Stimulated activated CD4-positive, alpha-beta T cell treated with anti-CD3 and anti-CD28 coated beads, Interleukin-12 subunit alpha, Interleukin-12 subunit beta, amount 100 ng/mL, for 4 hours (primary cell): ENCODE measurements around the gene SSH3.
"Not testable (repeated sequence)": the region's sequence is repeated elsewhere in the genome, so short reads cannot be mapped to it uniquely, and the experiment has no call there.

Experiments
- DNase-seq: peaks from one replicate; pipeline ENCODE4 v3.0.0-alpha.2; 2020

The SSH3 gene

DNA sequence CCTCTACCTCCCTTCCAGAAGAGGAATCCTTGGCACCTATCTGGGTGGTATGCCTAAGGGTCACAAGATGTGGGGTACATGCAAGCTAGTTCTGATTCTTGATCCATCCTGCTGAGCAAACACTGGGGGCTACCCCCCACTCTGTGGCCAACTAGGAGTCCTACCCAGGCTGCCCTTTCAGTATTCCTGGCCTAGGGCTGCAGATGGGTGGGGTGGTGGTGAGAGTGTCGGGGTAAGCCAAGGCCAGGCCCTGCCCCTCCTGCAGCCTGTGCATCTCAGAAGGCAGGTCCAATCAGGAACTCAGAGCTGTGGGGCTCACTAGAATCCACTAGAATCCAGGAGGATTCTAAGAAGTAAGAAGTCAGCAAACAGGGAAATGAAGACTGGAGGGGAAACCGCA, 10.9 kb downstream of the SSH3 start:
- no peak for DNase-seq

DNA sequence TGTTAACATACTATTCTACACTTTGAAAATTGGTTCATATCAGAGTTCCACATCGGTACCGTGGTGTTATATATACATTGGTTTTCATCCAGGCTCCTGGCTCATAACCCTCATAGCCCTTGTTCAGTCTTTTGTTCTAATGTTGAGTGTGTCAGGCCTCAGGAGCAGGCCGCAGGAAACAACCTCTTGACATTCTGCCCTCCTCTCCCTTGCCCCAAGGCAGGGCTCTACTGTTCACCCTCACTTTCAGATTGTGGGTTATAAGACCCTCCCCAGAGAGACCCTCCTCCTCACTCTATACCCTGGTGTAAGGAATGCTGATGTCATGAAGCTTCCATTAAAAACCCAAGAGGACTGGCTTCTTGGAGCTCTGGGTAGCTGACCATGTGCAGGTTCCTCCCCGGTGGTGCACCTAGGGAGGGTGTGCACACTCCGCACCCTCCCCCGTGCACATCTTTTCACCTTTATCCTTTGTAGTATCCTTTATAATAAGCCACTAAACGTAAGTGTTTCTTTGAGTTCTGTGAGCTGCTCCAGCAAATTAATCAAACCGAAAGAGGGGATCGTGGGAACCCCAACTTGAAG, 12.1 kb downstream of the SSH3 start:
- no peak for DNase-seq

DNA sequence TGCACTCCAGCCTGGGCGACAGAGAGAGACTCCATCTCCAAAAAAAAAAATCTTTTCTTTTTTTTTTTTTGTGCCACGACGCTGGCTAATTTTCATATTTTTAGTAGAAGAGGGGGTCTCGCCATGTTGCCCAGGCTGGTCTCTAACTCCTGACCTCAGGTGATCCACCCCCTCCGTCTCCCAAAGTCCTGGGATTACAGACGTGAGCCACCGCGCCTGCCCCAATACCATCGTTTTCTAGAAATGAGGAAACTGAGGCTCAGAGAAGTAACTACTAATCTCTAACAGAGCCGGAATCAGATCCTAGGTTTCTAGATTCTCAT, 13.5 kb downstream of the SSH3 start:
- DNase-seq: no peak

DNA sequence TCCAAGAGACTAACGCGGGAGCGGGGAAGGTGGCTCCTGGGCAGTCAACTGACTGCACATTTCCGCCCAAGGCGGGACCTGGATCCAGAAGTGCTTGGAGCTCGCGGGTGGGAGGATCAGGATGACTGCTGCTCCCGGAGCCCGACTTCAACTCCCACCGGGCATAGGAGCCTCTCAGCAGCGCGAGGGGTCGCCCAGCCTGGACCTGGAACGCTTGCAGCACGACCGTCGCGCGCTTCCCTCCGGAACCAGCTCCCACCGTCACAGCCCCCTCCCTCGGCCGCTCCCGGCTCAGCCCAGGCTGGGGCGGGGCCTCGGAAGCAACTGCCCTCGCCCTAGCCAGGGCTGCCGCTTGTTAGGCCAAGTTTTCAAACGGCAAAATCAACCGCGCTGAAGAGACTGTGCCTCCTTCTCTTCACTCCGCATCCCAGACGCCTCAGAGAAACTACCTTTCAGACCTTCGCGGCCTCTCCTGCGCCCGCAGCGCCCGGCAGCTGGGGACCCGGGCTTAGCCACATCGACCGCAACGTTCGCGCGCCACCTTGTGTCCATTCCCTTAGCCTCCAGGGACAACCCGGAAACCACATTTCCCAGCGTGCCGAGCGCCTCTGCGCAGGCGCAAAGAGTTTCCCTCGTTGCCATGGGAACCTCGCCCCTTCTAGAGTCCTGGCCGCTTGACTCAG, 14.0 kb downstream of the SSH3 start:
- DNase-seq: peak; percentile 98

DNA sequence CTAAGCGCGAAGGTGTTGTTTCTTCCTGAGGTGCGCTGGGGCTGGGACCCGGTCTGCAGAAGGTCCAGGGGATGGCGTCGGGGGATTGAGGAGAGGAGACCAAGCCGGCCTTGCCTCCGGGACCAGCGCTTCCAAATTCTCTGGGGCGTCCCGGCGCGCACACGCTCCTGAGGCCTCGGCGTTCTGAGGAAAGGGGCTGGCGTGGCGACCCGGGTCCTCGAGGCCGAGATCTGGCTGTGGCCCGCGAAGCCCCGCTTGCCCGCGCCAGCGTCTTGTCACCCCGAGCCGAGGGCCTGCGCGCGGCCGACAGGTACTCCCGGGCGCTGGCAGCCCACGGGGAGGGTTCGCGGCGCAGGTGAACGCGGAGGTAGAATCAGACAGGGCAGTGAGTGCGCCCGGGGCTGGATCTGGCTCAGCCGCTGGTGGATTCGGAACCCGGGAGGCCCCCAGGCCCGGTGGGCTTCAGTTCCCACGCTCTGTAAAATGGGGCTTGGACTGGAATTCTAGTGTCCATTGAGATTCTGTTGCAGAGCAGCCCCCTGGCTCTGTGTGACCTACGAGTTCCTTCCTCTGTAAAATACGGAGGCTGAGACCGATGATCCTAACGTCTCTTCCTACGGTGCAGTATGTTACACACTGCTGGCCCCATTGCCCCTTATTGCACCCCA, 14.7 kb downstream of the SSH3 start:
- DNase-seq: no peak

DNA sequence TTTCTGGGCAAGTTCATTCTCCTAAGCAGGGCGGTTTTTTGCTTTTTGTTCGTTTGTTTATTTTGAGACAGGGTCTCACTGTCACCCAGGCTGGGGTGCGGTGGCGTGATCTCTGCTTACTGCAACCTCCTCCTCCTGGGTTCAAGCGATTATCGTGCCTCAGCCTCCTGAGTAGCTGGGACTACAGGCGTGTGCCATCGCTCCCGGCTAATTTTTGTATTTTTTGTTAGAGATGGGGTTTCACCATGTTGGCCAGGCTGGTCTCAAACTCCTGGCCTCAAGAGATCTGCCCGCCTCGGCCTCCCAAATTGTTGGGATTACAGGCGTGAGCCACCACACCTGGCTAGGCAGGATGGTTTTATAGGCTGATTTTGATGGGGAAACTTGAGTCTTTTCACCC, 15.5 kb downstream of the SSH3 start:
- not testable (repeated sequence) for DNase-seq

DNA sequence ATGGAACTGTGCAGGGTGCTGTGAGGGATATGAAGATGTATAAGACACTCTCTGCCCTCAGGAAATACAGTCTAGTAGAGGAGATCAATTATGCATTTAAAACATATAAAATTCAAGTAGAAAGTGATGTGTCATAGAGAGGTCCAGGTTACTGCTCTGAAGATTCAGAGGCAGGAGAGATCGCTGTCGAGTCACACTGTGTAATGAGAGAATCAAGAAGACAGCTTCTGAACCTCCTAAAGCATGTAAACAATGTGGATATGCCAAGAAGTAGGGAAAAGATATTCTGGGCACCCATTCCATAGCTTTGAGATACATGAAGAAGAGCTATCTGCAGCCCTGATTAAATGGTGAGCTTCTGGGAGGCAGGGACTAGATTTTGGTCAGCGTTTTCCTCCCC, 16.7 kb downstream of the SSH3 start:
- no peak for DNase-seq

DNA sequence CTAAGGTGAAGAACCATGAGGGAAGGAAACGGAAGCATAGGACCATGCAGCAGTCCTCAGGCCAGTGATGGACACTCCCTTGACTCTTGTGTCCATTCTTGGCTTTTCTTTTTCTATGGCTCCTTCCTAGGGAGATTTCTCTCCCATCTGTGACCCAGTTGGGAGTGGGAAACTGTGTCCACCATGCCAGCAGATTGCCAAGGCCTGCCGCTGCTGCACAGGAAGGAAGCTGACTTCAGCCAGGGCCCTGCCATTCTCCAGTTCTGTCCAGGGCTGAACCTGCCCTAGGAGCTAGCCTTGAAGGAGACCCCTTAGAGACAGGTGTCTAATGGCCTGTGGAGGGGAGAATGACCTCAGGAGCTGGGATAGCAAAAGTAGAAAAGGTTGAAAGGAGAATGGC, 17.4 kb downstream of the SSH3 start:
- DNase-seq: no peak

DNA sequence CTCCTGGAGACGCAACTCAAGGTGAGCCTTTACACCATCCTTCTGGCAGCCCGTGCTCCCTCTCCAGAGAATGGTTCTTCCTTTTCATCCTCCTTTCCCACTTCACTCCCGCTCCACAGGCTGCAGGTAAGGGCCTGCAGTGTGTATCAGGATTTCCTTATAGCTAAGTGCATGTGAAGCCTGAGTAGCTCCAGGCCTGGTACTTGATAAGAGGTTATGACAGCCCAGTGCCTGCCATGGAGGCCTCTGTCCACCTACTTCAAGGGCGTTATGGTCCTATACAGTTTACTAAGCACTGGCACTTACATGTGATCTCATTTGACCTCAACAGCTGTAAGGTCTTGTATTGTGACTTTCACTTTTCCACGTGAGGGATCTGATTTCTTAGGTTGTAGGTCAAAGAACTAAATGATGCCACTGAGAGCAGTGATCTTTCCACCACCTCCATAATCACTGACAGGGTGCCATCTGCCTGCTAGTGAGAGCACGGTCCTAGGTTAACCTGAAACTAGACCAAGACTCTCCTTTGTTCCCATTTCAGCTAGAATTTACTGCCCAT, 18.1 kb downstream of the SSH3 start:
- no peak for DNase-seq

DNA sequence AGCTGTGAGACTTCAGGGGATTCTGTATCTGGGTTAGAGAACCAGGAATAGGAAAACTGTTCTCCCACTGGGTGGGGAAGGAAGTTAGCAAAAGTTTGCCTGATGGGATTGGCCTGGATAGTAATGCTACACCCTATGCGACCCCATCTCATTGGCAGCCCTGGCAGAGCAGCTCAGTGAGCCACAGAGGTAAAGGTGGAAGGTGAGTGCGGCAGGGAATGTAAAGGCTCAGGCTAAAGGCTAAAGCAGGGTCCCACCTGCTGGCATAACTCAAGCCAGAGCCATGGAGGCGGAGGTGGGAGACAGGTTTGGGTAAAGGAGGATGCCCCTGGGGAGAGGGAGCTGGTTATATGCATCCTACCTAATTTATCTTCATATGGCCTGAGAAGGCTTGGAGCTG, 18.7 kb downstream of the SSH3 start:
- no peak for DNase-seq

DNA sequence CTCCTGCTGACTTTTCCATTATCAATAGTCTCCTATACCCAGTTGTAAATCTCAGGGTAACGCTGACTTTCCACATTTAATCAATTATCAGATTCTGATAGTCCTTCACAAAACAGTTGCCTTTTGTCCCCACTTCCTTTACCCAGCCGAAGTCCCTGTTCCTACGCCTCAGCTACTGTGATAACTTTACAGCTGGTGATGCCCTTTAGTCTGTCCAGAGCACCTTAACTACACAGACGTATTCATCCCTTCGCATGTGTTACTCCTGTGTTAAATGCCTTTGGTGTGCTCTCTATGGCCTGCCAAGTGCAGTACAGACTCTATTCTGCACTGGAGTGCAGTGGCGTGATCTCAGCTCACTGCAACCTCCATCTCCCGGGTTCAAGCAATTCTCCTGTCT, 20.2 kb downstream of the SSH3 start:
- DNase-seq: no peak

DNA sequence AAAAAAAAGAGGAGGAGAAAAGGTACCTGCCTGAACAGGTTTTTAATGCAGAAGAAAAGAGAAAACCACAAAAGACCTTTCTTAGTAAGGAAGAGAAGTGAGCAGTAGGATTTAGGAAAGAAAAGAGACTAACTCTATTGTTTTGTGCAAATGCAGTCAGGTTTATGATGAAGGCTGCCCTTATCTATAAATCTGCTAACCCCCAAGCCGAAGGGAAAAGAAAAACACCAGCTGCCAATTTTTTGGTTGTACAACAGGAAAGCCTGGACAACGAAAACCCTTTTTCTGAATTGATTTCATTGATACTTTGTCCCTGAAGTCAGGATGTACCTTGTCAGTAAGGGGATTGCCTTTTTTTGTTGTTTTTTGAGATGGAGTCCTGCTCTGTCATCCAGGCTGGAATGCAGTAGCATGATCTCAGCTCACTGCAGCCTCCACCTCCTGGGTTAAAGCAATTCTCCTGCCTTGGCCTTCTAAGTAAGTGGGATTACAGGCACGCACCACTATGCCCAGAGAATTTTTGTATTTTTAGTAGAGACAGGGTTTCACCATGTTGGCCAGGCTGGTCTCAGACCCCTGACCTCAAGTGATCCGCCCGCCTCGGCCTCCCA, 28.9 kb downstream of the SSH3 start:
- no peak for DNase-seq

DNA sequence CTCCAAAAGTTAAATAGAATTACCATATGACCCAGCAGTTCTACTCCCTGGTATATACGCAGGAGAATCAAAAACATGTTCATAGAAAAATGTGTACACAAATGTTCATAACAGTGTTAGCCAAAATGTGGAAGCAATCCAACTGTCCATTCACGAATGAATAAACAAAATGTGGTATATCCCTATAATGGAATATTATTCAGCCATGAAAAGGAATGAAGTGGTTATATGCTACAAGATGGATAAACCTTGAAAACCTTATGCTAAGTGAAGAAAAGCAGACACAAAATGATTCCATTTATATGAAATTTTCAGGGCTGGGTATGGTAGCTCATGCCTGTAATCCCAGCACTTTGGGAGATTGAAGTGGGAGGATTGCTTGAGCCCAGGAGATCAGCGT, 33.9 kb downstream of the SSH3 start:
- DNase-seq: no peak

DNA sequence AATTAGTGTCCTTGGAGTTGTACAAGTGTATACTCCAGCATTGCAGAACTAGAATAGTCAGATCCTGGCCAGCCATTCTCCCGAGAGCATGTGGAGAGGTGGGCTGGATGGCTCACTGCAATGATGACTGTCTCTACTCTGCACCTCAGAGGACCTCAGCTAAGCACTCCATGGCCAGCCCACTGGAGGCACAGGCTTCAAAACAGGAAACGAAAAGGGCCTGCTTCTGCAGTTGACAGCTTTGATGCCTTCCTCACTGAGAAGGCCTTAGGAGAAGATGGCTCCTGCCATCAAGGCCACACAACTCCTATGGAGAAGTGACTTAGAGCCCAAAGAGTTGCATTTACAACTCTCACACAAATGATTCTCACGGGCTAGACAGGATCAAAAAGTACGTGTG, 40.9 kb downstream of the SSH3 start:
- no peak for DNase-seq

DNA sequence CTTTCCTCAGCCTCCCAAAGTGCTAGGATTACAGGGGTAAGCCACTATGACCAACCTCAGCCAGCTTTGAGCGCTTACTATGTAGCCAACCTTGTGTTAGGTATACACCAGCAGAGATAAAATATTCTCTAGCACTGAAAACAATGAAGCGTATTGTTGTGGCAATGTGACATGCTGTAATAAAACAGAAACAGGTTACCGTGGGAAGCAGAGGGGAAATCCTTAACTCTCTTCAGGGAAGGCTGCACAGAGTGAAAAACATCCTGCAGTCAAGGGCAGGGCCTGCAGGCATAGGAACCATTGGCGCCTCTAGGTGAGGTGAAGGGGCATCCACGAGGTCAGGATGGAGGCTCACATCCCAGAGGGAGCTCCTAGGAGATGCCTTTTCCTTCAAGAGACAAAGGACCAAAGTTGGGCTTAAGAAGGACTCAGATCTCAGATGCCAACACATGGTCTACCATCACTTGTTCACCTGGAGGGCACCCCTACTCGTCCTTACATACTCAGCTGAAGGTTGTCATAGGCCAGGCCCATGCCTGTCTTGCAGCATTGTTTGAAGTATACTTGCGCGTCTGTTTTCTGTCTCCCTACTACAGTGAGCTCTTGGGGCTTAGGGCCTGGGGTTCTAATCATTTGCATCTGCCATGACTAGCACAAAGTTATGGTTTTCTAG, 42.1 kb downstream of the SSH3 start:
- no peak for DNase-seq

DNA sequence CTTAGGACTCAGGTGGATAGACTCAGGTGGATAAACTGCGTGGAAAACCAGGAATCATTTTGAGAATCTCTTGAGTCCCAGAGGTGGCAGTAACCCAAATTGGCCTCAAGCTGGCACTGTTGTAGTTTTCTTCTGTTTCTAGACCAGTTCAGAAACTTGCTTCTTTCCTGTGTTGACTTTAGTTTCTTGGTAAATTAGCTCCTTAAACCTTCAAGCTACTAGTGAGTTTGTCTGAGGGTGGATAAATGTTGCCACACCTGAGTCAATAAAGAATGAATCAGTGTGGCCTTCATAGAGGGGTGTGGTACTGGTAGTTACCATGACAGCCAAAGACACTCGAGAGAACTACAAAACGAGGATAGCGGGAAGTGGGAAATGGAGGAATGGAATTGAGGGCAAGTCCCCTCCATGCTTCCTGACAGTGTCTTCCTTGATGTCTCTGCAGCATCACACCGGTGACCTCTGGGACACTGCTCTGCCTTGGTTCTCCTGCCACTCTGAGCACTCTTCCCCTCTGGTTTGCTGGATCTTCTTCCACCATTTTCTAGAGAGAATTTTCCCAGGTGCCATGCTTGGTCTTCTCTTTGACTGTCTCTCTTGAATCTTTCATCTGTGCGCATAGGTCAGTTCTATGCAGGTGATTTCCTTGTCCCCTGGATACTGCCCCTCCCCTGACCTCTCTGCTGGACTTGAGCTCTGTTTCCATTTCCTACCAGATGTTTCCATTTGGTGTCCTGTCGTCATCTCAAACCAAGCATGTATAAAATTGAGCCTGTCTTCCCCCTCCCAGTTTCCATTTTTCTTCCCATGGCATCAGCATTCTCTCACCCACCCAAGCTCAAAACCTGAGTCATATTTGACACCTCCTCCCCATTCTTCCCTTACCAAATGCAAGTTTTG, 42.8 kb downstream of the SSH3 start:
- DNase-seq: no peak

DNA sequence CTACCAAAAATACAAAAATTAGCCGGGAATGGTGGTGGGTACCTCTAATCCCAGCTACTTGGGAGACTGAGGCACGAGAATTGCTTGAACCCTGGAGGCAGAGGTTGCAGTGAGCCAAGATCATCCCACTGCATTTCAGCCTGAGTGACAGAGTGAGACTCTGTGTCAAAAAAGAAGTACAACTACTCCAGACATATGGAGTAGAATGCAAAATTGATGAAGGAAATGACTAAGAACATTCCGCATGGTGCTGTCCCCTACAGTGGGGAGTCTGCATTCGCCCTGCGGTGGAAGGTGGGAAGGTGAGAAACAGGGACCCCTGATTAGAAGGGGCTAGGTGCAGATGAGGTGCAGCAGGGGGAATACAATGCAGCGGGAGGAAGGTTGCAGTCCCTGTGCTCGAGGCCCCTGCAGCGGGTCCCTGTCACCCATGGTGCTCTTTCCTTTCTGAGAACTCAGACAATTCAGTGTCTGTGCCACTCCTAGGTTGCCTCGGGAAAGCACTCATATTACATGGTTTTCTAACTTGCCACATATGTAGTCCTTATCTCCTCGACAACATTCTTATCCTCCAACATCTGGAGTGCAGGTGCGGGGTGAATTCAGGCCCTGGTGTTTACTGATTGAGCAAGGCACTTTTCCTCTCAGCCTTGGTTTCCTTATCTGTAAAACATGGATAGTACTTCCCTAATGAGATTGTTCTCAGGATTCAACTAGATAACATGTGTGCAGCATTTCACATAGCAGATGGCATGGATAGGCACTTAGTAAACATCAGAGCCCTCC, 44.8 kb downstream of the SSH3 start:
- DNase-seq: no peak

DNA sequence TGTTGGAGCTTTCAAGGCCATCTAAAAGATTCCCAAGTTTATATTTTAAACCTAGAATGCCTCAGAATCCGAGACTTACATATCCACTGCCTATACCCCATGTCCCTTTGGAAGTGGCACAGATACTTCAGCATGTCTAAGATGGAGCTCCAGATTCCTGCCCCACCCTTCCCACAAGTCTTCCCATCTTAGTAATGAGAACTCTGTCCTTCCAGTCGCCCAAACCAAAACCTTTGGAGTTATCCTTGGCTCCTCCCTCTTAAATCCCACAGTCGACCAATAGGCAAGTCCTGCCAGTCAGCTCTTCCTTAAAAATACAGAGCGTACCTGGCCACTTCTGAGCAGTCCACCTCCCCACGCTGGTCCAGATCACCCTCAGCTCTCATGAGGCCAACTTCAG, 45.7 kb downstream of the SSH3 start:
- no peak for DNase-seq

DNA sequence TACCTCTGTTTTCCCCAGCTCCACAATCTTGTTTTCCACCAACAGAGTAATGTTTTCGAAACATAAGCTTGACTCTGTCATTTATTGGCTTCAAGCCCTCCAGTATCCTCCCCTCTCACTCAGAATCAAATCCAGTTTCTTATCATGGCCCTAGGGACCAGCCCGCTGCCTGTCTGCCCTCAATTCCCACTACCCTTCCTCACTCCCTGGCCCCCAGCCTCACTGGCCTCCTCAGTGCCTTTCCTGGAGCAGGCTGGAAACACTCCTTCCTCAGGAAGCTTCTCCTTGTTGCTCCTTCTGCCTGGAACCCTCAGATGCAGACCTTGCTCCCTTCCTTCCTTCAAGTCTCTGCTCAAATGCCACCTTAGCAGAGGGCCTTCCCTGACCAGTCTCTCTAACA, 46.1 kb downstream of the SSH3 start:
- DNase-seq: no peak

DNA sequence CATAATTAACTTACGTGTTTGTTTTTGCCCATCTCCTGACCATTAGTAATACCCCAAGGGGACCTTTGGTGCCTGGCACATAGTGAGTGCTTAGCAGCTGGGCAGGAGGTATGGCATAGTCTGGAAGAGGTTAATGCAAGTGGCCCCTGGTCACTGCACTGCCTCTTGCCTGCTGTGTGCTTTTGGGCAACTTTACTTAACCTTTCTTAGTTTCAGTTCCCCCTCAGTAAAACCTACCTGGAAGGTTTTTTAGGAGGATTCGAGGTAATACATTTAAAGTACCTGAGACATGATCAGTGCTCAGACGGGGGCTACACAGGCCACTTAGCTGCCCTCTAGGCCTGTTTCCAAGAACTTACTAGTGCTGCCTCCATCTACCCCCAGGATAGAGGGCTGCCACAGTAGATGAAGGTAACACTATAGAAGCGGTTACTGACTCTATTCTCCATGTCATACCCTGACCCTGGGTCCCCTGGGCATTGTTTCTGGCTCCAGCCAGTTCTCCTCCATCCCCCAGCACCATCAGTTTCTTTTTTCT, 46.7 kb downstream of the SSH3 start:
- no peak for DNase-seq
